NCI-H1417 treated with DMSO at 0.1 percent for 48 hours (cell line): ENCODE measurements around the gene IP6K3.

Experiments
- DNase-seq: peaks from one replicate; lab custom pipeline; 2025; lab: John Stamatoyannopoulos, UW

Gene IP6K3

GRCh38 chr6:33689148-33689494 is 57.6 kb downstream of the IP6K3 start:
- no peak for DNase-seq

- DNase-seq, result no peak
Observed at GRCh38 chr6:33688451-33689147, 58.1 kb downstream of the IP6K3 start.

- no peak for DNase-seq
Observed at GRCh38 chr6:33688006-33688405, 58.7 kb downstream of the IP6K3 start.

GRCh38 chr6:33686981-33687975 is 59.4 kb downstream of the IP6K3 start:
- no peak for DNase-seq

- no peak for DNase-seq
Observed at GRCh38 chr6:33686225-33686924, 60.3 kb downstream of the IP6K3 start.

- DNase-seq, result no peak
Observed at GRCh38 chr6:33685411-33686224, 61.1 kb downstream of the IP6K3 start.

GRCh38 chr6:33684983-33685382 is 61.7 kb downstream of the IP6K3 start:
- DNase-seq, result no peak

GRCh38 chr6:33684428-33684896 is 62.2 kb downstream of the IP6K3 start:
- no peak for DNase-seq

GRCh38 chr6:33683576-33684427 is 62.9 kb downstream of the IP6K3 start:
- DNase-seq, result no peak

- no peak for DNase-seq
Observed at GRCh38 chr6:33683051-33683571, 63.6 kb downstream of the IP6K3 start.

- DNase-seq, result no peak
Observed at GRCh38 chr6:33682341-33682740, 64.4 kb downstream of the IP6K3 start.

- no peak for DNase-seq
Observed at GRCh38 chr6:33679761-33680160, 66.9 kb downstream of the IP6K3 start.

GRCh38 chr6:33678932-33679490 is 67.7 kb downstream of the IP6K3 start:
- no peak for DNase-seq

- DNase-seq, result no peak
Observed at GRCh38 chr6:33678233-33678931, 68.3 kb downstream of the IP6K3 start.

GRCh38 chr6:33677689-33678088 is 69.0 kb downstream of the IP6K3 start:
- DNase-seq, result no peak

GRCh38 chr6:33677143-33677660 is 69.5 kb downstream of the IP6K3 start:
- no peak for DNase-seq

- no peak for DNase-seq
Observed at GRCh38 chr6:33676416-33677142, 70.1 kb downstream of the IP6K3 start.

- no peak for DNase-seq
Observed at GRCh38 chr6:33675968-33676367, 70.7 kb downstream of the IP6K3 start.
